ENCODE data around the gene B3GNT7. TPM values are rescaled to one million over a fixed set of nuclear protein-coding genes. Genes with fewer than 3 reads are reported as not detected.
A peak's percentile ranks its signal among the peaks of the same experiment; 100 is the strongest.

B3GNT7 gene
- total and polyA plus RNA-seq, 2 of the 8 experiments (the other 6 are each of a cell fraction or from before 2014, with no cell fraction given): 26.4 to 73.1 TPM

DNA sequence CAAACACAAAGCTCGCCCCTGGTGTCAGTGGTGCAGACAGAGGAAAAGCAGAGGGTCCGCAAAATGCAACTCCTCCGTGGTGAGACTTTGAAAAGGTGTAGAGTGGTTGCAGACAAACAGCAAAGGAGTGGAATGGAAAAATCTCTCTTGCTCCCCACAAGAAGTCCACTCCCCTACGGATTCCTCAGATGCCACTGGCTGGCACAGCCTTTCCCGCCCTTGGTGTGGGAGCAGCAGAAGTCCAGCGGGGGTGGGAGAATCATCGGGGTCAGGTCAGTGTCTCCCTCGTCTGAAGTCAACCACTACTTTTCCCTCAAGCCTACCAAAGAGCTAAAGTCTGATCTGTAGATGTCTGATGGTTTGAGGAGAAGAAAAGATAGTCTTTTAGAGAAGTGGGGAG is 22.3 kb upstream of the B3GNT7 start:
- H4K8ac ChIP-seq (ENCODE audit: extremely low read depth, insufficient read depth, low read length): no peak overlapping the region
- H2BK12ac ChIP-seq (ENCODE audit: low read depth, low read length): peak overlapping the region; percentile 97
- no peaks in the 10 kb centered on the region for H3K9me3 ChIP-seq (ENCODE audit: insufficient read depth in 2 of 2, low read depth in 1 of 2, low read length in 1 of 2)
- no peak for FAIRE-seq
- CTCF ChIA-PET (ENCODE audit: partially characterized antibody): interaction anchor here (0.8 to 26.8 kb wide), 6 partner anchors 10 to 74 kb away, joined by 3 to 617 read pairs (median 4); partner anchors contain the start of gene B3GNT7
- no peaks in the 10 kb centered on the region for H3K79me1 ChIP-seq (ENCODE audit: low read depth, low read length)
- peak overlapping the region; percentile 94 for H4K91ac ChIP-seq (replicated peaks; ENCODE audit: insufficient read length, low read length)
- H2BK5ac ChIP-seq (ENCODE audit: low read depth, low read length): peak overlapping the region; percentile 63; the same call in 1 of the 2 replicates
- H3K4me1 ChIP-seq (replicated peaks in 1 of 4; ENCODE audit: control insufficient read depth in 3 of 4, insufficient read depth in 4 of 4, low read length in 3 of 4): peaks cover 4 to 42% (median 29%) of the 10 kb centered on the region in 4 experiments
- no peaks in the 10 kb centered on the region; a peak in 2 of 7 replicates for H3K27me3 ChIP-seq (replicated peaks in 1 of 4; ENCODE audit: control insufficient read depth in 3 of 4, extremely low read depth in 1 of 4, insufficient read depth in 3 of 4, low read length in 3 of 4)
- no peak overlapping the region for H3K27ac ChIP-seq (ENCODE audit: low read depth, low read length)
- H3K9ac ChIP-seq (replicated peaks in 1 of 4; ENCODE audit: extremely low read depth in 1 of 4, low read depth in 3 of 4, low read length in 3 of 4): no peak overlapping the region
- 0 out of 2 replicates have a peak, but pooled peaks cover 4% of the 10 kb centered on the region for H3K23me2 ChIP-seq (ENCODE audit: low read depth, low read length)
- peak overlapping the region; percentile 43; the same call in 1 of the 2 replicates for H2AK5ac ChIP-seq (ENCODE audit: low read depth, low read length)
- peak overlapping the region; percentile 6 for H3K4ac ChIP-seq (replicated peaks; ENCODE audit: insufficient read length, low read depth, low read length)
- no peaks in the 10 kb centered on the region for H3K36me3 ChIP-seq (ENCODE audit: control insufficient read depth in 2 of 4, insufficient read depth in 4 of 4, low read length in 3 of 4)
- H3K4me3 ChIP-seq (ENCODE audit: extremely low read depth in 1 of 4, insufficient read depth in 2 of 4, low read depth in 3 of 4, low read length in 4 of 4): no peak overlapping the region
- DNase-seq (ENCODE audit: low read depth in 1 of 2, low spot score in 2 of 2): no peak
- 94% methylated on average over 8 of the region's 8 CpGs; no CpG with 5 or more reads in 1 of the 2 experiments for WGBS, 2 experiments (ENCODE audit: extremely low coverage in 1 of 2, insufficient coverage in 1 of 2, insufficient read length in 1 of 2, insufficient replicate concordance in 2 of 2, low coverage in 1 of 2, low lambda C conversion rate in 2 of 2, missing lambda C conversion rate in 1 of 2)
- H2BK20ac ChIP-seq (ENCODE audit: low read length): peak overlapping the region; percentile 55; the same call in 1 of the 2 replicates
- H2AFZ ChIP-seq (ENCODE audit: low read length): no peak overlapping the region
- H3K14ac ChIP-seq (ENCODE audit: insufficient read length): no peak overlapping the region
- H4K20me1 ChIP-seq (replicated peaks in 1 of 2; ENCODE audit: control insufficient read depth in 1 of 2, insufficient read depth in 2 of 2, low read length in 2 of 2): no peaks in the 10 kb centered on the region
- H3K4me2 ChIP-seq (ENCODE audit: insufficient read depth in 1 of 2, low read depth in 2 of 2, low read length in 2 of 2): no peak overlapping the region
- H3K56ac ChIP-seq (replicated peaks; ENCODE audit: insufficient read length, low read depth, low read length): no peak overlapping the region
- POLR2A ChIA-PET (ENCODE audit: partially characterized antibody): interaction anchor here (0.9 to 3.0 kb wide), 5 partner anchors 9 to 91 kb away, joined by 3 to 11 read pairs (median 3); partner anchors contain the start of gene NCL
- H3K18ac ChIP-seq (ENCODE audit: extremely low read depth, low read length): peak overlapping the region; percentile 78; the same call in 1 of the 2 replicates
- H3K23ac ChIP-seq (ENCODE audit: insufficient read length): no peak overlapping the region
- peak overlapping the region; percentile 40; the same call in 1 of the 2 replicates for H2BK15ac ChIP-seq (ENCODE audit: low read length)
- no peak overlapping the region for H4K5ac ChIP-seq (ENCODE audit: insufficient read length, low read depth, low read length)
- no peaks in the 10 kb centered on the region for H3K79me2 ChIP-seq (ENCODE audit: control insufficient read depth in 1 of 2, insufficient read depth in 2 of 2, low read length in 2 of 2)
- H2BK120ac ChIP-seq (replicated peaks; ENCODE audit: low read depth, low read length): peak overlapping the region; percentile 58
- TF ChIP-seq TAF7 (optimal IDR thresholded peaks at IDR 0.05; ENCODE audit: borderline replicate concordance, low read depth, low read length) (no peak), CHD2 (IDR thresholded peaks at IDR 0.05; ENCODE audit: low read length) (no peak), CHD1 (IDR thresholded peaks at IDR 0.05; ENCODE audit: low read depth, low read length) (no peak), TAF1 (IDR thresholded peaks at IDR 0.05; ENCODE audit: low read depth, low read length) (no peak), KDM5A (IDR thresholded peaks at IDR 0.05; ENCODE audit: low read length) (no peak)
